Upper lobe of left lung (tissue), 4 donors: ENCODE results near the gene UVSSA.
"Not testable (repeated sequence)": the region's sequence is repeated elsewhere in the genome, so short reads cannot be mapped to it uniquely, and the experiment has no call there.

Experiments
- POLR2A ChIP-seq, 4 donors: fragments of 450-650 bp; IDR thresholded peaks; one replicate each; pipeline ENCODE4 v1.5.1; 2016 to 2017; ENCODE audit warnings: antibody characterized with exemption in 4 of 4, mild to moderate bottlenecking in 2 of 4
- TF ChIP-seq, protein P1 (sequence below), 6 experiments: fragments of 450-650 bp in 4 of 6; fragments of 200-600 bp in 2 of 6; sonication (generic) in 2 of 6; IDR thresholded peaks; one replicate each; pipeline ENCODE4 v1.5.1; 2016 to 2019; ENCODE audit warnings: antibody characterized with exemption in 6 of 6

- not testable (repeated sequence) for TF ChIP-seq POLR2A (IDR thresholded peaks at IDR 0.05)
- TF ChIP-seq, protein P1, sequence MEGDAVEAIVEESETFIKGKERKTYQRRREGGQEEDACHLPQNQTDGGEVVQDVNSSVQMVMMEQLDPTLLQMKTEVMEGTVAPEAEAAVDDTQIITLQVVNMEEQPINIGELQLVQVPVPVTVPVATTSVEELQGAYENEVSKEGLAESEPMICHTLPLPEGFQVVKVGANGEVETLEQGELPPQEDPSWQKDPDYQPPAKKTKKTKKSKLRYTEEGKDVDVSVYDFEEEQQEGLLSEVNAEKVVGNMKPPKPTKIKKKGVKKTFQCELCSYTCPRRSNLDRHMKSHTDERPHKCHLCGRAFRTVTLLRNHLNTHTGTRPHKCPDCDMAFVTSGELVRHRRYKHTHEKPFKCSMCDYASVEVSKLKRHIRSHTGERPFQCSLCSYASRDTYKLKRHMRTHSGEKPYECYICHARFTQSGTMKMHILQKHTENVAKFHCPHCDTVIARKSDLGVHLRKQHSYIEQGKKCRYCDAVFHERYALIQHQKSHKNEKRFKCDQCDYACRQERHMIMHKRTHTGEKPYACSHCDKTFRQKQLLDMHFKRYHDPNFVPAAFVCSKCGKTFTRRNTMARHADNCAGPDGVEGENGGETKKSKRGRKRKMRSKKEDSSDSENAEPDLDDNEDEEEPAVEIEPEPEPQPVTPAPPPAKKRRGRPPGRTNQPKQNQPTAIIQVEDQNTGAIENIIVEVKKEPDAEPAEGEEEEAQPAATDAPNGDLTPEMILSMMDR (IDR thresholded peaks at IDR 0.05), result not testable (repeated sequence)
These were observed 96.7 kb downstream of the UVSSA start for GRCh38 chr4:1443688-1444172.
